ENCODE data around the gene RGP1.

Gene RGP1

GRCh38 chr9:35763181-35763580, 14.1 kb downstream of the RGP1 start:
- in situ Hi-C loops (cut with HindIII; ENCODE audit: low sequenced_read_pairs) = no loop called here
- TF ChIP-seq CTCF (IDR thresholded peaks at IDR 0.05; ENCODE audit: low read depth, low read length) = no peak
- DNase-seq (ENCODE audit: low read depth, low spot score) = no peak
- no peak overlapping the region for H3K4me3 ChIP-seq (ENCODE audit: low read depth, low read length)

GRCh38 chr9:35763803-35764202, 14.7 kb downstream of the RGP1 start:
- in situ Hi-C loops (cut with HindIII; ENCODE audit: low sequenced_read_pairs) = no loop called here
- no peak for DNase-seq (ENCODE audit: low read depth, low spot score)
- H3K4me3 ChIP-seq (ENCODE audit: low read depth, low read length) = no peak overlapping the region
- TF ChIP-seq CTCF (IDR thresholded peaks at IDR 0.05; ENCODE audit: low read depth, low read length) = no peak

GRCh38 chr9:35766997-35767396, 17.9 kb downstream of the RGP1 start:
- in situ Hi-C loops (cut with HindIII; ENCODE audit: low sequenced_read_pairs) = no loop called here
- no peak for DNase-seq (ENCODE audit: low read depth, low spot score)
- H3K4me3 ChIP-seq (ENCODE audit: low read depth, low read length) = no peak overlapping the region
- TF ChIP-seq CTCF (IDR thresholded peaks at IDR 0.05; ENCODE audit: low read depth, low read length) = no peak

GRCh38 chr9:35767458-35767857, 18.4 kb downstream of the RGP1 start:
- no peak for TF ChIP-seq CTCF (IDR thresholded peaks at IDR 0.05; ENCODE audit: low read depth, low read length)
- DNase-seq (ENCODE audit: low read depth, low spot score) = no peak
- H3K4me3 ChIP-seq (ENCODE audit: low read depth, low read length) = no peak overlapping the region
- in situ Hi-C loops (cut with HindIII; ENCODE audit: low sequenced_read_pairs) = no loop called here

- in situ Hi-C loops (cut with HindIII; ENCODE audit: low sequenced_read_pairs) = no loop called here
- TF ChIP-seq CTCF (IDR thresholded peaks at IDR 0.05; ENCODE audit: low read depth, low read length) = no peak
- H3K4me3 ChIP-seq (ENCODE audit: low read depth, low read length) = no peak overlapping the region
- DNase-seq (ENCODE audit: low read depth, low spot score) = no peak
Measured at GRCh38 chr9:35769763-35770162, 20.7 kb downstream of the RGP1 start.

GRCh38 chr9:35771075-35771433, 22.0 kb downstream of the RGP1 start:
- no peak for DNase-seq (ENCODE audit: low read depth, low spot score)
- H3K4me3 ChIP-seq (ENCODE audit: low read depth, low read length) = no peak overlapping the region
- in situ Hi-C loops (cut with HindIII; ENCODE audit: low sequenced_read_pairs) = no loop called here
- TF ChIP-seq CTCF (IDR thresholded peaks at IDR 0.05; ENCODE audit: low read depth, low read length) = no peak

GRCh38 chr9:35771534-35771933, 22.4 kb downstream of the RGP1 start:
- in situ Hi-C loops (cut with HindIII; ENCODE audit: low sequenced_read_pairs) = no loop called here
- no peak overlapping the region for H3K4me3 ChIP-seq (ENCODE audit: low read depth, low read length)
- TF ChIP-seq CTCF (IDR thresholded peaks at IDR 0.05; ENCODE audit: low read depth, low read length) = no peak
- DNase-seq (ENCODE audit: low read depth, low spot score) = no peak
